Psoas muscle (tissue), 8 donors: Measurements from ENCODE around the gene CYBB. TPM values are rescaled to one million over a fixed set of nuclear protein-coding genes. Genes with fewer than 3 reads are reported as not detected.

Experiments used
- ATAC-seq, 4 donors: fragments of 200-7000 bp; cut with Tn5 transposase; one replicate each; pipeline ENCODE4 v1.9.1; 2020; ENCODE audit warnings: moderate library complexity in 3 of 4, mild to moderate bottlenecking in 2 of 4
- DNase-seq, 2 donors: peaks; one replicate each; pipeline ENCODE4 v3.0.0-alpha.2; 2020
- H3K27ac ChIP-seq: fragments of 200-600 bp; one replicate; pipeline ENCODE4 v1.8.0; 2022
- H3K27me3 ChIP-seq, 3 donors: fragments of 200-600 bp in 1 of 3; one replicate each; pipeline versions ENCODE4 v1.6.1 to v1.8.0; 2013 to 2022; ENCODE audit warnings: low read length in 2 of 3, mild to moderate bottlenecking in 2 of 3, moderate library complexity in 1 of 3; ENCODE audit not compliant: insufficient read depth in 3 of 3
- H3K36me3 ChIP-seq, 2 donors: fragments of 200-600 bp in 1 of 2; one replicate each; pipeline versions ENCODE4 v1.6.1 to v1.8.0; 2013 to 2022; ENCODE audit warnings: low read depth in 1 of 2, mild to moderate bottlenecking in 1 of 2, moderate library complexity in 1 of 2; ENCODE audit not compliant: insufficient read depth in 1 of 2
- H3K4me1 ChIP-seq: fragments of 200-600 bp; one replicate; pipeline ENCODE4 v1.8.0; 2022
- H3K4me3 ChIP-seq: fragments of 200-600 bp; one replicate; pipeline ENCODE4 v1.8.0; 2022; ENCODE audit warnings: mild to moderate bottlenecking
- H3K9me3 ChIP-seq: fragments of 200-600 bp; one replicate; pipeline ENCODE4 v1.8.0; 2022
- CTCF ChIP-seq: fragments of 200-600 bp; IDR thresholded peaks from one replicate; pipeline ENCODE4 v1.8.0; 2022; ENCODE audit warnings: antibody characterized with exemption
- WGBS, 3 donors: extraction: QIAGEN DNeasy Blood & Tissue Kit; methylation state at CpG; one replicate each; pipeline versions ENCODE4 v1.1.6 to v1.1.7; 2013; 5-methylcytosine and 5-hydroxymethylcytosine counted together
- intact Hi-C, 2 donors: fragments of 100-400 bp; cut with DNase I; formaldehyde crosslinking; loops; one replicate each; pipeline versions ENCODE4 v1.11.0 to v1.14.2; 2022
- polyA plus RNA-seq, 3 donors: library from polyadenylated mRNA; stranded (reverse); fragments of 200-250 nt; gene quantifications; one replicate each; pipeline ENCODE4 v1.2.3, GENCODE V29; 2013
- total RNA-seq, 4 donors: library from RNA; stranded (reverse); fragmentation: NEBNext Ultra II Directional in 2 of 4; extraction: Animal tissue kit (Norgen Biotek cat#: 25700) in 2 of 4; gene quantifications; one replicate each; pipeline versions ENCODE4 v1.2.1 to v1.2.4, GENCODE V29; 2021 to 2023
- donor health status: healthy with polysubstance abuse.
- donor health status: DM: no; HTN: no; CAD: no; lungs with moderate emphysema.
- donor health status: Bipolar disorder and iron deficiency.
- donor health status: healthy.
- donor health status: DM: yes; HTN: yes; CAD: no.
- donor health status: DM: no; HTN: no; CAD: no.
- donor health status: DM: no; HTN: no; CAD: no.
- donor health status: DM: yes; HTN: yes; CAD: no.

CYBB gene
- total and polyA plus RNA-seq, 7 donors: 0.63 to 11.3 (median 6.0) TPM

GRCh38 chrX:37754516-37754915 lies 25.3 kb upstream of the CYBB start:
- Histone ChIP-seq H3K4me3 (no peak overlapping the region), H3K36me3 (no peaks in the 10 kb centered on the region), H3K4me1 (no peaks in the 10 kb centered on the region), H3K9me3 (no peaks in the 10 kb centered on the region), H3K27me3 (no peaks in the 10 kb centered on the region), H3K27ac (no peak overlapping the region)
- 61 to 94% (median 82%) methylated on average over 2 of the region's 2 CpGs for WGBS, 3 donors
- DNase-seq: no peak
- TF ChIP-seq CTCF: no peak
- intact Hi-C loops: no loop called here
- no peak for ATAC-seq

GRCh38 chrX:37755025-37755424 lies 24.8 kb upstream of the CYBB start:
- H3K27ac ChIP-seq: no peak overlapping the region
- H3K4me3 ChIP-seq: no peak overlapping the region
- TF ChIP-seq CTCF: no peak
- no peaks in the 10 kb centered on the region for H3K27me3 ChIP-seq
- no peaks in the 10 kb centered on the region for H3K4me1 ChIP-seq
- no peak for DNase-seq
- intact Hi-C loops: no loop called here
- no peaks in the 10 kb centered on the region for H3K9me3 ChIP-seq
- no peak for ATAC-seq
- no peaks in the 10 kb centered on the region for H3K36me3 ChIP-seq

GRCh38 chrX:37757082-37757481 lies 22.8 kb upstream of the CYBB start:
- ATAC-seq (no peak), DNase-seq (no peak)
- Histone ChIP-seq H3K4me3 (no peak overlapping the region), H3K9me3 (no peaks in the 10 kb centered on the region), H3K27ac (no peak overlapping the region), H3K4me1 (no peaks in the 10 kb centered on the region), H3K27me3 (peaks cover 0 to 3% (median 0%) of the 10 kb centered on the region in 3 donors), H3K36me3 (no peaks in the 10 kb centered on the region)
- TF ChIP-seq CTCF: no peak
- intact Hi-C loops: no loop called here

- no peak for TF ChIP-seq CTCF
- Histone ChIP-seq H3K9me3 (no peaks in the 10 kb centered on the region), H3K4me1 (no peaks in the 10 kb centered on the region), H3K27ac (no peak overlapping the region), H3K4me3 (no peak overlapping the region), H3K27me3 (peaks cover 0 to 8% (median 0%) of the 10 kb centered on the region in 3 donors), H3K36me3 (no peaks in the 10 kb centered on the region)
- DNase-seq: no peak
- WGBS, 3 donors: 76 to 89% (median 84%) methylated on average over 1 of the region's 1 CpG
- ATAC-seq: no peak
- intact Hi-C loops: no loop called here
These were observed 20.5 kb upstream of the CYBB start for GRCh38 chrX:37759351-37759750.

GRCh38 chrX:37759878-37760418 lies 19.9 kb upstream of the CYBB start:
- Histone ChIP-seq H3K4me3 (no peak overlapping the region), H3K36me3 (no peaks in the 10 kb centered on the region), H3K27me3 (peaks cover 0 to 8% (median 0%) of the 10 kb centered on the region in 3 donors), H3K27ac (no peak overlapping the region), H3K4me1 (no peaks in the 10 kb centered on the region), H3K9me3 (no peaks in the 10 kb centered on the region)
- TF ChIP-seq CTCF: no peak
- DNase-seq: no peak
- WGBS, 3 donors: 83 to 88% (median 86%) methylated on average over 2 of the region's 2 CpGs
- ATAC-seq: no peak
- intact Hi-C loops: no loop called here
